ENCODE results near the gene TMEM167B. TPM values are rescaled to one million over a fixed set of nuclear protein-coding genes. Genes with fewer than 3 reads are reported as not detected.

The TMEM167B gene
- total and polyA plus RNA-seq, 9 donors, result 18.2 to 58.0 (median 41.9) TPM

DNA sequence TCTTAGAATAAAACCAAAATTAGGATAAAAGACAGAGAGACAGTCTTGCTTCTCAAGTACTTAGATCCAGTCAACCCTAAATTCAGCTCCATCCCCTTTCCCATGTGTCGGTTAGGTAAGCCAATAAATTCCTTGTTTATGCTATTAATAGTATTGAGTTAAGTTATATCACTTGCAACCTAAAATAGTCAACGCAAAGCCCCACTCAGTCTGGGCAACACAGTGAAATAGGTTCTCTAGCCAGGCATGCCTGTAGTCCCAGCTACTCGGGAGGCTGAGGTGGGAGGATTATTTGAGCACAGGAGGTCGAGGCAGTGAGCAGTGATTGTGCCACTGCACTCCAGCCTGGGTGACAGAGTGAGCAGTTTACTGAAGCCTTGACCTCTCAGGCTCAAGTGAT is 29.4 kb upstream of the TMEM167B start:
- intact Hi-C loops (cut with DNase I), result no loop called here
- TF ChIP-seq, protein P1, sequence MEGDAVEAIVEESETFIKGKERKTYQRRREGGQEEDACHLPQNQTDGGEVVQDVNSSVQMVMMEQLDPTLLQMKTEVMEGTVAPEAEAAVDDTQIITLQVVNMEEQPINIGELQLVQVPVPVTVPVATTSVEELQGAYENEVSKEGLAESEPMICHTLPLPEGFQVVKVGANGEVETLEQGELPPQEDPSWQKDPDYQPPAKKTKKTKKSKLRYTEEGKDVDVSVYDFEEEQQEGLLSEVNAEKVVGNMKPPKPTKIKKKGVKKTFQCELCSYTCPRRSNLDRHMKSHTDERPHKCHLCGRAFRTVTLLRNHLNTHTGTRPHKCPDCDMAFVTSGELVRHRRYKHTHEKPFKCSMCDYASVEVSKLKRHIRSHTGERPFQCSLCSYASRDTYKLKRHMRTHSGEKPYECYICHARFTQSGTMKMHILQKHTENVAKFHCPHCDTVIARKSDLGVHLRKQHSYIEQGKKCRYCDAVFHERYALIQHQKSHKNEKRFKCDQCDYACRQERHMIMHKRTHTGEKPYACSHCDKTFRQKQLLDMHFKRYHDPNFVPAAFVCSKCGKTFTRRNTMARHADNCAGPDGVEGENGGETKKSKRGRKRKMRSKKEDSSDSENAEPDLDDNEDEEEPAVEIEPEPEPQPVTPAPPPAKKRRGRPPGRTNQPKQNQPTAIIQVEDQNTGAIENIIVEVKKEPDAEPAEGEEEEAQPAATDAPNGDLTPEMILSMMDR (IDR thresholded peaks at IDR 0.05), result no peak
- TF ChIP-seq EP300 (IDR thresholded peaks at IDR 0.05) (no peak), POLR2A (IDR thresholded peaks at IDR 0.05) (no peak)
- no peaks in the 10 kb centered on the region for H3K4me1 ChIP-seq (ENCODE audit: insufficient read depth)
- no peak overlapping the region for H3K27ac ChIP-seq
- no peaks in the 10 kb centered on the region for H3K9me3 ChIP-seq
- H3K4me3 ChIP-seq, result no peak overlapping the region
- 60 to 78% (median 64%) methylated on average over 4 of the region's 4 CpGs for whole genome bisulfite sequencing, 3 donors
- H3K36me3 ChIP-seq, result no peaks in the 10 kb centered on the region
- no peaks in the 10 kb centered on the region for H3K27me3 ChIP-seq
- DNase-seq, result no peak

DNA sequence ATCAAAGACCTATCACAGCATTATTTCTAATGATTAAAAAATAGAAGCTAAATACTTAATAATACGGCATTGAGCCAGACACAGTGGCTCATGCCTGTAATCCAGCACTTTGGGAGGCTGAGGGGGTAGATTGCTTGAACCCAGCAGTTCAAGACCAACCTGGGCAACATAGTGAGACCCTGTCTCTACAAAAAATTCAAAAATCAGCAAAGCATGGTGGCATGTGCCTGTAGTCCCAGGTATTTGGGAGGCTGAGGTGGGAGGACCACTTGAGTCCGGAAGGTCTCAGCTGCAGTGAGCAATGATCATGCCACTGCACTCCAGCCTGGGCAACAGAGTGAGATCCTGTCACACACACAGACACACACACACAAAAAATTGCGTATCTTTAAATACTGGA is 25.4 kb upstream of the TMEM167B start:
- 77 to 96% (median 90%) methylated on average over 3 of the region's 3 CpGs for WGBS, 3 donors
- Histone ChIP-seq H3K36me3 (no peaks in the 10 kb centered on the region), H3K4me3 (no peak overlapping the region), H3K9me3 (no peaks in the 10 kb centered on the region), H3K27me3 (no peaks in the 10 kb centered on the region), H3K4me1 (ENCODE audit: insufficient read depth) (no peaks in the 10 kb centered on the region), H3K27ac (no peak overlapping the region)
- no peak for DNase-seq
- TF ChIP-seq, protein P1 (IDR thresholded peaks at IDR 0.05), result no peak
- TF ChIP-seq EP300 (IDR thresholded peaks at IDR 0.05) (no peak), POLR2A (IDR thresholded peaks at IDR 0.05) (no peak)
- intact Hi-C loops (cut with DNase I), result no loop called here

DNA sequence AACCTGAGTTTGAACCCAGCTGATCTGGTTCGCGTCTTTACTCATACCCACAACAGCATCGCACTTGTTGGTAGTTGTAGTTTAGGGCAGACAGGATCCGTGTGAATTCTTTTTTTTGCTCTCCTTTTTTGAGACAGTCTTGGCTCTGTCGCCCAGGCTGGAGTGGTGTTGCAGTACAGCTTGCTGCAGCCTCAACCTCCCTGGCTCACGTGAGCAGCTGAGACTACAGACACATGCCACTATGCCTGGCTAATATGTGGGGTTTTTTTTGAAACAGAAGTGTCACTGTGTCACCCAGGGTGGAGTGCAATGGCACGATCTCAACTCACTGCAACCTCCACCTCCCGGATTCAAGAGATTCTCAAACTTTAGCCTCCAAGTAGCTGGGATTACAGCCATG is 22.7 kb upstream of the TMEM167B start:
- Histone ChIP-seq H3K9me3 (no peaks in the 10 kb centered on the region), H3K36me3 (no peaks in the 10 kb centered on the region), H3K4me1 (ENCODE audit: insufficient read depth) (no peaks in the 10 kb centered on the region), H3K27ac (no peak overlapping the region), H3K4me3 (no peak overlapping the region), H3K27me3 (no peaks in the 10 kb centered on the region)
- TF ChIP-seq EP300 (IDR thresholded peaks at IDR 0.05) (no peak), POLR2A (IDR thresholded peaks at IDR 0.05) (no peak)
- TF ChIP-seq, protein P1 (IDR thresholded peaks at IDR 0.05), result no peak
- intact Hi-C loops (cut with DNase I), result no loop called here
- DNase-seq, result no peak
- 75 to 89% (median 88%) methylated on average over 8 of the region's 8 CpGs for WGBS, 3 donors

DNA sequence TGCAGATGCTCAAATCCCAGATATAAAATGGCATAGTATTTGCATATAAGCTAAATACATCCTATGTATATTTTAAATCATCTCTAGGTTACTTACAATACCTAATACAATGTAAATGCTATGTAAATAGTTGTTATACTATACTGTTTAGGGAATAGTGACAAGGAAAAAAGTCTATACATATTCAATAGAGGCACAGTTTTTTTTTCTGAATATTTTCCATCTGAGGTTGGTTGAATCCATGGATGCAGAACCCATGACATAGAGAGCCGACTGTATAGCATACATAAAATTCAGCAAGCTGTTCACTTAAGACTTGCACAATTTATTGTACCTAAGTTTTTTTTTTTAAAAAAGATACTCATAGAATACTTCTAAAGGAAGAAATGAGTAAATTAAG is 21.3 kb upstream of the TMEM167B start:
- 75 to 83% (median 82%) methylated on average over 1 of the region's 1 CpG for WGBS, 3 donors
- no peaks in the 10 kb centered on the region for H3K27me3 ChIP-seq
- no peak overlapping the region for H3K27ac ChIP-seq
- TF ChIP-seq POLR2A (IDR thresholded peaks at IDR 0.05), result no peak
- TF ChIP-seq EP300 (IDR thresholded peaks at IDR 0.05), result no peak
- TF ChIP-seq, protein P1 (IDR thresholded peaks at IDR 0.05), result no peak
- no peak overlapping the region for H3K4me3 ChIP-seq
- H3K9me3 ChIP-seq, result no peaks in the 10 kb centered on the region
- DNase-seq, result no peak
- intact Hi-C loops (cut with DNase I), result no loop called here
- no peaks in the 10 kb centered on the region for H3K36me3 ChIP-seq
- no peaks in the 10 kb centered on the region for H3K4me1 ChIP-seq (ENCODE audit: insufficient read depth)
